Right renal pelvis (tissue), 4 donors: ENCODE data around the gene CNDP1. TPM values are rescaled to one million over a fixed set of nuclear protein-coding genes. Genes with fewer than 3 reads are reported as not detected.

Experiments used
- polyA plus RNA-seq, 4 donors: library from polyadenylated mRNA; unstranded; fragments of 120-200 nt; gene quantifications; one replicate each; pipeline ENCODE4 v1.2.1, GENCODE V29; 2013; ENCODE audit not compliant: insufficient read length in 4 of 4

CNDP1 gene
- polyA plus RNA-seq, 4 donors: 0.72 to 2.0 (median 0.92) TPM

Other genes starting within 250 kb of the CNDP1 start
- gene CYB5A, start 242.5 kb upstream of the CNDP1 start, polyA plus RNA-seq: 100 to 1,000 TPM; 302 to 318 (median 312) TPM
- under 1 TPM; 0.25 to 0.40 (median 0.32) TPM for gene C18orf63, start 218.7 kb upstream of the CNDP1 start, polyA plus RNA-seq
- gene DIPK1C, start 77.2 kb upstream of the CNDP1 start, polyA plus RNA-seq: under 1 TPM; 0.25 to 0.56 (median 0.36) TPM
- gene CNDP2, start 38.1 kb upstream of the CNDP1 start, polyA plus RNA-seq: 100 to 1,000 TPM; 263 to 289 (median 279) TPM
- 10 to 100 TPM in 2 of 4 donors, 1 to 10 TPM in 2; 9.6 to 11.6 (median 10.0) TPM for gene ZNF407, start 63.4 kb downstream of the CNDP1 start, polyA plus RNA-seq